Fibroblast of peridontal ligament (primary cell): ENCODE data around the gene CDHR3.
A peak's percentile ranks its signal among the peaks of the same experiment; 100 is the strongest.

Experiments used
- DNase-seq: peaks from one replicate; pipeline ENCODE4 v3.0.0-alpha.2; 2010; ENCODE audit errors: extremely low read depth

Gene CDHR3

GRCh38 chr7:106023369-106024322 lies 60.6 kb downstream of the CDHR3 start:
- no peak for DNase-seq

GRCh38 chr7:106026101-106026500 lies 63.0 kb downstream of the CDHR3 start:
- no peak for DNase-seq

- DNase-seq = no peak
Observed at GRCh38 chr7:106029451-106029850, 66.4 kb downstream of the CDHR3 start.

DNA sequence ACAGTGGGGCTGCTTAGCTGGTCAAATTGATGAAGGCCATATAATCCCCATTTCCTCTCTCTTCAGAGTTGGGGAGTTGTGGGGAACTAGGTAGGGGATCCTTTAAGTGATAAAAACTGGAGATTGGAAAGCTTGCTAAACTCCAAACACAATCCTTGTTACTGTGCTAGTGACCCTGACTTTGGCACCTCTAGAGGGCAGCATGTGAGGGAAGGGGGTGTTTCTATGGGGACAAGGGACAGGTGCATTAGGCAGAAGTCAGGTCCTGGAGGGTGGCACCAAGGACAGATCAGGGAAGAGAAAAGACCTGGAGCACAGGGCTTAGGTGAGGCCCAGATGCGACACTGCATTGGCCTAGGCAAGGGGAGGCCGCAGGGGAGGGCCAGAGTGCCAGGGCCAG lies 66.9 kb downstream of the CDHR3 start:
- DNase-seq = no peak

DNA sequence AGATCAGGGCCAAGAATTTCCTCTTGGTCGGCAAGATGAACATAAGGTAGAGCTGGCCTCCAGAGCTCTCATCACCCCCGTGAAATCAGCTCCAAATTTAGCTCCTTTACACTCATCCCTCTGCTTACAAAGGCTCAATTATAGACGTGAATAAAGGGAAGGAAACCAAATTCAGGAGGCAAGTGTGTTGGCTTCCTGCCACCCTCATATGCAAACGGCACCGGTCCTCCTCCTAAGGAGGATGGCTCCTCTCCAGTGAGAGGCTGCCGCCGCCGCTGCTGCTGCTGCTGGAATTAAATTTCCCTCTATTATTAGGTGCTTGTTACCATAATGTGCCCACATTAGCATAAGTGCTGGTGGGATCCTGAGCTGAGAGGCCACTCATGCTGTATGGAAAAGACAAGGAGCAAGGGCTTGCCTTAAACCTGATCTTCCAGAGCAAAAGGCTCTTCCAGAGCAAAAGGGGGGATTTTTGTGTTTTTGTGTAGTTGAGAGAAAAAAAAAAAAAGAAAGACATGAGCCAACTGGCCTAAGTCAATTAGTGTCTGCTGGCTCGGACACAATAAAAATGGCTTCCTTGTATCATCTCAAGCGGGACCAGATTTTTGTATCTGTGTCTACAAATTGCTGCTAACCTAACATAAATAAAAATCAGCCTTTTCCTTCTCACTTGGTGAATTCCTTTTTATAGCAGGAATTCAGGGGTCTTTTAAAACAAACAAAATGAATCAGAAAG lies 68.4 kb downstream of the CDHR3 start:
- no peak for DNase-seq

GRCh38 chr7:106032295-106032694 lies 69.2 kb downstream of the CDHR3 start:
- no peak for DNase-seq

DNA sequence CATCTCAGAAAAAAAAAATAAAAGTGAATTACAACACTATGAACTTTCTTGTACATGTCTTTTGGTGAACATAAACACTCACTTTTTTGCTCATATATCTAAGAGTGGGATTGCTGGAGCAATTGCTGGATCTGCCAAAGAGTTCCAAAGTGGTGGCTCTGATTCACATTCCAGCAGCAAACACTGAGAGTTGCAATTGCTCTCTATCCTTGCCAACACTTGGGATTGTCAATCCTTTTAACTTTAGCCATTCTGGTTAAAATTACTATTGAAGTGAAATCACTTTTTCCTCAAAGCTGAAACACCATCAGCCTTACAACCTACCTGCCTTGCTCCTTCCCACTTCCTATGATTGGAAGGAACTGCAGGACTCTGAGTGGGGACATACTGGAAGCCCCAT lies 70.7 kb downstream of the CDHR3 start:
- no peak for DNase-seq

DNA sequence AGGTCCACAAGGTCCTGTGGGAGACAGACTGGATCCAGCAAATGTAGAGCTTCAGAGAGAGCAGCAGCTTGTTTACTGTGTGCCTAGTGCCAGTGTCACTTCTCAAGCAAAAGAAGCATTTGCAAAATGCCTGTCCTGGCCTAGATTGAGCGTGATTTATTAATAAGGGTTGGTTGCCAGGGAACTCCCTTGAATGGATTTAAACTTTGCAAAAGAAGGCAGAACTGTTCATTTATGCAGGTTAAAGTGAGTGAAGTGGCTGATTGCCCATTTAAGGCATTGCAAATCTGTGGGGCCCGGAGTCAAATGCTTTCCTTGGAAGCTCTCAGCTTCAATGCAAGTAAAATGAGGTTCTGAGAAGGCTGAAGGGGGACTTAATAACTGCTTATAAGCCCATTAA lies 71.3 kb downstream of the CDHR3 start:
- no peak for DNase-seq

- DNase-seq = no peak
Observed at GRCh38 chr7:106035568-106035967, 72.5 kb downstream of the CDHR3 start.

- no peak for DNase-seq
Observed at GRCh38 chr7:106036004-106036403, 72.9 kb downstream of the CDHR3 start.

GRCh38 chr7:106037489-106038176 lies 74.6 kb downstream of the CDHR3 start:
- DNase-seq = no peak

- no peak for DNase-seq
Observed at GRCh38 chr7:106038289-106038688, 75.2 kb downstream of the CDHR3 start.

GRCh38 chr7:106038916-106039315 lies 75.9 kb downstream of the CDHR3 start:
- no peak for DNase-seq

- peak; percentile 97 for DNase-seq
Observed at GRCh38 chr7:106039486-106040060, 76.5 kb downstream of the CDHR3 start.

- peak; percentile 17 for DNase-seq
Observed at GRCh38 chr7:106041140-106041717, 78.2 kb downstream of the CDHR3 start.

DNA sequence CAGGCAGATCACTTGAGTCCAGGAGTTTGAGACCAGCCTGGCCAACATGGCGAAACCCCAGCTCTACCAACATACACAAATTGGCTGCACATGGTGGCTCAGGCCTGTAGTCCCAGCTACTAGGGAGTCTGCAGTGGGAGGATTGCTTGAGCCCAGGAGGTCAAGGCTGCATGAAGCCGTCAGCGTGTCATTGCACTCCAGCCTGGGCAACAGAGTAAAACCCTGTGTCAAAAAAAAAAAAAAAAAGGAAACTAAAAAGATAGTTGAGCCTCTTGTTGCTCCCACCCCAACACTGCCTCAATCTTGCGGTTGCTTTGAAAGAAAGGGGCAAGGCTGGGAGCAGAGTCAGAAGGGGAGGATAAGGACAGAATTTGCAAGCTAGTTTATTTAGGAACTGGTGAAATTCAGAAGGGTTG lies 79.1 kb downstream of the CDHR3 start:
- peak; percentile 60 for DNase-seq

- DNase-seq = peak; percentile 18
Observed at GRCh38 chr7:106045139-106045538, 82.1 kb downstream of the CDHR3 start.

- peak; percentile 91 for DNase-seq
Observed at GRCh38 chr7:106045586-106045985, 82.5 kb downstream of the CDHR3 start.

GRCh38 chr7:106047184-106047583 lies 84.1 kb downstream of the CDHR3 start:
- no peak for DNase-seq

GRCh38 chr7:106047818-106048705 lies 85.0 kb downstream of the CDHR3 start:
- DNase-seq = no peak

GRCh38 chr7:106048706-106049020 lies 85.6 kb downstream of the CDHR3 start:
- DNase-seq = no peak
